Measurements from ENCODE around the gene NUDT1.
"Not testable (repeated sequence)": the region's sequence is repeated elsewhere in the genome, so short reads cannot be mapped to it uniquely, and the experiment has no call there.

GRCh38 chr7:2269089-2269990 lies 27.3 kb downstream of the NUDT1 start:
- not testable (repeated sequence) for TF ChIP-seq HDGF (IDR thresholded peaks at IDR 0.05; ENCODE audit: borderline replicate concordance); BHLHE40 (IDR thresholded peaks at IDR 0.05; ENCODE audit: borderline replicate concordance); FOXM1 (IDR thresholded peaks at IDR 0.05; ENCODE audit: borderline replicate concordance); SUZ12 (IDR thresholded peaks at IDR 0.05); NFRKB (IDR thresholded peaks at IDR 0.05); SP1 (IDR thresholded peaks at IDR 0.05); FOXA1 (IDR thresholded peaks at IDR 0.05); L3MBTL2 (conservative IDR thresholded peaks at IDR 0.05); PKNOX1 (IDR thresholded peaks at IDR 0.05)

Measured in HEK293T (cell line).